G401.6 (cell line): ENCODE measurements around the gene BCL2L13.
"Not testable (repeated sequence)": the region's sequence is repeated elsewhere in the genome, so short reads cannot be mapped to it uniquely, and the experiment has no call there.

Experiments used
- FAIRE-seq: peaks from 2 replicates; lab custom pipeline; 2012; peaks lifted over from hg19 to GRCh38; lab: Jason Lieb, UNC

BCL2L13 gene

GRCh38 chr22:17637490-17638181, 921 bp upstream of the BCL2L13 start:
- FAIRE-seq, result no peak

DNA sequence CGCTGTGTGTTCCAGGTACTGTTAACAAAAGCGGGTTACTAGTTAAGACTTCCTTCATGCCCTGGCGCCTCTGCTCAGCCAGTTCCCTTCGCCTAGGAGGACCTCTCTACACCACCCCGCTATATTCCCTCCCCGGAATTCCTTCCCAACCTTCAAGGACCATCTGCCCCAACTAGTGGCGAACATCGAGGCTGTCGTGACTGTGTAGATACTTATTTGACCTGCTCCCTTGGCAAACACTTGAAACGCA, 450 bp upstream of the BCL2L13 start:
- no peak for FAIRE-seq

- FAIRE-seq, result no peak
Measured at GRCh38 chr22:17639247-17639741, 737 bp downstream of the BCL2L13 start.

GRCh38 chr22:17641269-17641668, 2.7 kb downstream of the BCL2L13 start:
- FAIRE-seq, result no peak

GRCh38 chr22:17642357-17642756, 3.8 kb downstream of the BCL2L13 start:
- not testable (repeated sequence) for FAIRE-seq

DNA sequence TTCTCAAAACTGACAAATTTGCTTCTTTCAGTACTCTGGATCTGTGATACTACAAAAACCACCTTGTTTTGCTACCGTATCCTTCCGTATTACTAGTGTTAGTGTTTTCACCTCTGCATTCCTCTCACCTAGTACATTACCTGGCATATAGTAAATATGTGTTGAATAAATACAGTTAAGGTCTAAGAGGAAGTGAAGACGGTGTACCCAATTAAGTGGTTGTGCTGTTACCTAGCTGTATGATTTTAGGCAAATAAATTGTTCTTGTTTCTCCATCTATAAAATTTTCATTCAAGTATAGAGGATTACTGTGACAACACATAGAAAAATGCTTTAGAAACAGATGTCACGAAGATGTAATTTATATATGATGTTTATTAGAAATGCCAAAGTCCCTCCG, 8.9 kb downstream of the BCL2L13 start:
- FAIRE-seq, result no peak

GRCh38 chr22:17647991-17648390, 9.4 kb downstream of the BCL2L13 start:
- FAIRE-seq, result no peak

GRCh38 chr22:17648569-17648968, 10.0 kb downstream of the BCL2L13 start:
- no peak for FAIRE-seq

DNA sequence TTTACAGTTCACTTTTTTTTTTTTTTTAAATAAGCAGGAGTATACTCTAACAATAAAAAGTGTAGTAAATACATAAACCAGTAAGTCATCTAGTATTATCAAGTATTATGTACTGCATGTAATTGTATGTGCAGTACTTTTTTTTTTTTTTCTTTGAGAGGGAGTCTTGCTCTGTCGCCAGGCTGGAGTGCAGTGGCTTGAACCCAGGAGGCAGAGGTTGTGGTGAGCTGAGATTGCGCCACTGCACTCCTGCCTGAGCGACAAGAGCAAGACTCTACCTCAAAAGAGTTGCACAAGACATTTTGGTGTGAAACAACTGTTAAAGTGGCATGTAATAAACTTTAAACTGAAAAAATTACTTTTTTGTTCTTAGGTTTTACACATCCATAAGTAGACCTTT, 16.7 kb downstream of the BCL2L13 start:
- no peak for FAIRE-seq

DNA sequence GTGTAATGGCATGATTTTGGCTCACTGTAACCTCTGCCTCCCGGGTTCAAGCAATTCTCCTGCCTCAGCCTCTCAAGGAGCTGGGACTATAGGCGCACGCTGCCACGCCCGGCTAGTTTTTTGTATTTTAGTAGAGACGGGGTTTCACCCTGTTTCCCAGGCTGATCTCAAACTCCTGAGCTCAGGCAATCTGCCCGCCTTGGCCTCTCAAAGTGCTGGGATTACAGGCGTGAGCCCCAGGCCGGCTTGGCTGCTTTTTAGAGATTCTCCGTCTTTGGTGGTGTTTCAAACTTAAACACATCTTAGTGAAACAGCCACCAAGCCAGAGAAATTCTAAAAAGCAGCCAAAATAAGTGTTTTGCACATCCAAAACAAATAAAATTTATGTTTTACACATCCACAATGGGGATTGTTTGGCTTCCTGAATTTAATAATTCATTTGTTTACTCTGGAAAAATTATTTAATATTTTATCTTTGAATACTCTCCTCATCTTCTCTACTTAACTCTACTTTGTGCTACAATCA, 18.4 kb downstream of the BCL2L13 start:
- no peak for FAIRE-seq

DNA sequence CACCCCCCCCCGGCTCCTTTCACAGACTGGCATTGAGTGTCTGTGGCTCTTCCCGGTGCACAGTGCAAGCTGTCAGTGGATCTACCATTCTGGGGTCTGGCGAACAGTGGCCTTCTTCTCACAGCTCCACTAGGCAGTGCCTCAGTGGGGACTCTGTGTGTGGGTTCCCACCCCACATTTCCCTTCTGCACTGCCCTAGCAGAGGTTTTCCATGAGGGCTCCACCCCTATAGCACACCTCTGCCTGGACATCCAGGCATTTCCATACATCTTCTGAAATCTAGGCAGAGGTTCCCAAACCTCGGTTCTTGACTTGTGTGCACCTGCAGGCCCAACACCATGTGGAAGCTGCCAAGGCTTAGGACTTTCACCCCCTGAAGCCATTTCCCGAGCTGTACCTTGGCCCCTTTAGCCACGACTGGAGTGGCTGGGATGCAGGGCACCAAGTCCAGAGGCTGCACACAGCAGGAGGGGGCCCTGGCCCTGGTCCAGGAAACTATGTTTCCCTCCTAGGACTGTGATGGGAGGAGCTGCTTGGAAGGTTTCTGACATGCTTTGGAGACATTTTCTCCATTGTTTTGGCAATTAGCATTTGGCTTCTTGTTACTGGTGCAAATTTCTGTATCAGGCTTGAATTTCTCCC, 26.0 kb downstream of the BCL2L13 start:
- no peak for FAIRE-seq

DNA sequence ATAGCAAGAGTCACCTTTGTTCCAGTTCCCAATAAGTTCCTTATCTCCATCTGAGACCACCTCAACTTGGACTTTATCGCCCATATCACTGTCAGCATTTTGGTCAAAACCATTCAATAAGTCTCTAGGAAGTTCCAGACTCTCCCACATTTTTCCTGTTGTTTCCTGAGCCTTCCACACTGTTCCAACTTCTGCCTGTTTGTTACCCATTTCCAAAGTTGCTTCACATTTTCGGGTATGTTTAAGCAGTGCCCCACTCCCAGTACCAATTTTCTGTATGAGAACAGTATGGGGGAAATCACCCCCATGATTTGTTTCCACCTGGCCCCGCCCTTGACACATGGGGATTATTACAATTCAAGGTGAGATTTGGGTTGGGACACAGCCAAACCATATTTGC, 26.7 kb downstream of the BCL2L13 start:
- no peak for FAIRE-seq

GRCh38 chr22:17665854-17666253, 27.3 kb downstream of the BCL2L13 start:
- no peak for FAIRE-seq

- not testable (repeated sequence) for FAIRE-seq
Measured at GRCh38 chr22:17671521-17672092, 33.0 kb downstream of the BCL2L13 start.

GRCh38 chr22:17672417-17672991, 33.9 kb downstream of the BCL2L13 start:
- no peak for FAIRE-seq

DNA sequence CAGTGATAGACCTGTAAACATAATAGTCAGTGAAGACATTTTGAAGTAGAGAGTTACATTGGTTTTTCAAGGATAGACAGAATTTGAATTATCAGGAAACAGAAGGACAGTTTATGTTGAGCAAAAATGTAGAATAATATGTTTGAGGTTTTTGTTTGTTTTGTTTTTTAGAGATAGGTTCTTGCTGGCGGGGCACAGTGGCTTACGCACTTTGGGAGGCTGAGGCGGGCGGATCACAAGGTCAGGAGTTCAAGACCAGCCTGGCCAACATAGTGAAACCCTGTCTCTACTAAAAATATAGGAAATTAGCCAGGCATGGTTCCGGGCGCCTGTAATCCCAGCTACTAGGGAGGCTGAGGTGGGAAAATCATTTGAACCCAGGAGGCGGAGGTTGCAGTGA, 35.6 kb downstream of the BCL2L13 start:
- FAIRE-seq, result no peak

DNA sequence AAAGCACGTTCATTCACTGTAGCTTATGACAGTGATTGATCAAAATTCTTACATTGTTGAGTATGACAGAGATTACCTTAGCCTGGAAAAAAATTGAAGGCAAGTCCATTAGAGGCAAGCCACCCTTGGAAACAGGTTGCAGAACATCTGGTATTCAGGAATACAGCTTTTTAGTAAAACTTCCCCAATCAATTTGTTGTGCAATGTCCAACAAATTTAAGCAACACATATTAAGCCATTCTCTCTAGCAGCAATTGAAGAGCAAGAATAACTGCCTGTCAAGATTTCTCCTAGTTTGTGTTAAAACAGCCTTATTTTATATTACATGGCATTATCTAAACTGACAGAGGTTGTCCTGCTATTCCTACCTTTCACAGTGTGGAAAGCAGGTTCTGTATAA, 37.0 kb downstream of the BCL2L13 start:
- no peak for FAIRE-seq

DNA sequence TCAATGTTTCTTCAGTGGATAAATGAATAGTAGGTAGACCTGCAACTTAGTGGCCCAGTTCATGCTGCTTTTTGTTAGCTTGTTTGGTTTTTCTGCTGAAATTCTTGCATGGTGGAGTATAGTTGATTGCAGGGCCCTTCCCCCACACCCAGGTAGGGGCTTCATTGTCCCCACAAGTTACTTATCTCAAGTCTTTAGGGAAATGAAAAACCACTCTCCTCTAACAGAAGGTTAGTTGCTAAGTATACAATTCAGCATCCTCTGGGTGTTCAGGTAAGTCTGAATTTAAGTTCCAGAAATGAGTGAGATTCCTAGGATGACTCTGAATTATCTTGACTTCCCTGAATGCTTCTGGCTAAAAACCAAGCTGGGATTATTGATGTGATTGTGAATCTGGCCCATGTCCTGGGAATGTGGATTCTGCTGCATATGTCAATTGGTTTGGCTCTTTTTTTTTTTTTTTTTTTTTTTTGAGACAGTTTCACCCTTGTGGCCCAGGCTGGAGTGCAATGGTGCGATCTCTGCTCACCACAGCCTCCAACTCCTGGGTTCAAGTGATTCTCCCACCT, 40.3 kb downstream of the BCL2L13 start:
- FAIRE-seq, result no peak

- FAIRE-seq, result no peak
Measured at GRCh38 chr22:17684245-17684644, 45.7 kb downstream of the BCL2L13 start.

DNA sequence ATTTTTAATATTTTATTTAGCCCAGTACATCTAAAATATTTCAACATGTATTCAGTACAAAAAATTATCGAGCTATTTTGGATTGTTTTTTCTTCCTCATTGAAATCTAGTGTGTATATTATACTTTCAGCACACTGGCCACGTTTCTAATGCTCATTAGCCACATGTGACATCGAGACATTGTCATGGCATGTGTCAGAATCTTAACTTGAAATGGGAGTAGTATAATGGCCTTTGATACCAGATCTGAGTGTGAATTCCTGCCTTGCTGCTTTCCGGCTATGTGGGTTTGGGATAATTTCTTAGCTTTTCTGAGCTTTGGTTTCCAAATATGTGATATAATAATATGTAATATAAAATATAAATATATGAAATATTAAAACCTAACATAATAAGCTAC, 54.3 kb downstream of the BCL2L13 start:
- FAIRE-seq, result peak; percentile 17

- FAIRE-seq, result no peak
Measured at GRCh38 chr22:17694193-17694592, 55.6 kb downstream of the BCL2L13 start.

GRCh38 chr22:17694752-17695151, 56.2 kb downstream of the BCL2L13 start:
- FAIRE-seq, result no peak

DNA sequence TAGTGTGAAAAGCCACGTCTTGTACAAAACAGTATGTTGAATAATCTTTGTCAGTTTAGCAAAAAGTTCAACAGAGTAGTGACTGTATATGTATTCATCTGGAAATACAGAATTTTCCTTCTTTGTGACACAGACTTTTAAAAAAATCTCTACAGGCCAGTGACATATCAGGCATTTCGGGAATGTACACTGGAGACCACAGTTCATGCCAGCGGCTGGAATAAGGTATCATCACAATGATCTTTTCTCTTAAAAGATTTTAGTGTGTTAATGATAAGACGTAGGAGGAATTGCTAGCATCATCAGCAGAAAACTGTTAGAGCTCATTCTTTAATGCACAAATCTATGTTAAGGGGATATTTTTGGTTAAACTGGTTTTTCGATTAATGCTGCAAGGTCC, 57.4 kb downstream of the BCL2L13 start:
- no peak for FAIRE-seq
